C4-2B (cell line): ENCODE results near the gene GPR160.

ENCODE experiments used
- ZFX ChIP-seq: fragments of 450-650 bp; IDR thresholded peaks from 2 replicates; pipeline ENCODE4 v1.6.1; 2017
- TF ChIP-seq, protein P1 (sequence below): fragments of 450-650 bp; conservative IDR thresholded peaks from 2 replicates; pipeline ENCODE4 v1.5.1; 2017; ENCODE audit warnings: mild to moderate bottlenecking

DNA sequence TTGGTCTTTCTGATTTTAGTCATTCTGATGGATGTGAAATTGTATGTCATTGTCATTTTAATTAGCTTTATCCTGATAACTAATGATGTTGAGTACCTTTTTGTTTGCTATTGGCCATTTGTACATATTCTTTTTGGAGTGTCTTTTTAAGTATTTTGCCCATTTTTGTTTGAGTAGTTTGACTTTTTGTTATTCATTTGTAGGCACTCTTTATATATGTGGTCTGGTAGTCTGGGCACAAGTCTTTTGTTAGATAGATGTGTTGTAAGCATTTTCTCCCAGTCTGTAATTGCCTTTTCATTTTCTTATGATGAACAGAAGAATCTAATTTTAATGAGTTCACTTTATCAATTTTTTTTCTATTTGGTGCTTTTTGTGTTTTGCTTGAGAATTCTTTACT, 14.6 kb downstream of the GPR160 start:
- TF ChIP-seq, protein P1, sequence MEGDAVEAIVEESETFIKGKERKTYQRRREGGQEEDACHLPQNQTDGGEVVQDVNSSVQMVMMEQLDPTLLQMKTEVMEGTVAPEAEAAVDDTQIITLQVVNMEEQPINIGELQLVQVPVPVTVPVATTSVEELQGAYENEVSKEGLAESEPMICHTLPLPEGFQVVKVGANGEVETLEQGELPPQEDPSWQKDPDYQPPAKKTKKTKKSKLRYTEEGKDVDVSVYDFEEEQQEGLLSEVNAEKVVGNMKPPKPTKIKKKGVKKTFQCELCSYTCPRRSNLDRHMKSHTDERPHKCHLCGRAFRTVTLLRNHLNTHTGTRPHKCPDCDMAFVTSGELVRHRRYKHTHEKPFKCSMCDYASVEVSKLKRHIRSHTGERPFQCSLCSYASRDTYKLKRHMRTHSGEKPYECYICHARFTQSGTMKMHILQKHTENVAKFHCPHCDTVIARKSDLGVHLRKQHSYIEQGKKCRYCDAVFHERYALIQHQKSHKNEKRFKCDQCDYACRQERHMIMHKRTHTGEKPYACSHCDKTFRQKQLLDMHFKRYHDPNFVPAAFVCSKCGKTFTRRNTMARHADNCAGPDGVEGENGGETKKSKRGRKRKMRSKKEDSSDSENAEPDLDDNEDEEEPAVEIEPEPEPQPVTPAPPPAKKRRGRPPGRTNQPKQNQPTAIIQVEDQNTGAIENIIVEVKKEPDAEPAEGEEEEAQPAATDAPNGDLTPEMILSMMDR, result no peak
- TF ChIP-seq ZFX, result no peak
